HuH-7.5 (cell line): ENCODE data around the gene VPREB3.

ENCODE experiments used
- DNase-seq: peaks from one replicate; pipeline ENCODE4 v3.0.0; 2011; ENCODE audit warnings: low spot score

Gene VPREB3

DNA sequence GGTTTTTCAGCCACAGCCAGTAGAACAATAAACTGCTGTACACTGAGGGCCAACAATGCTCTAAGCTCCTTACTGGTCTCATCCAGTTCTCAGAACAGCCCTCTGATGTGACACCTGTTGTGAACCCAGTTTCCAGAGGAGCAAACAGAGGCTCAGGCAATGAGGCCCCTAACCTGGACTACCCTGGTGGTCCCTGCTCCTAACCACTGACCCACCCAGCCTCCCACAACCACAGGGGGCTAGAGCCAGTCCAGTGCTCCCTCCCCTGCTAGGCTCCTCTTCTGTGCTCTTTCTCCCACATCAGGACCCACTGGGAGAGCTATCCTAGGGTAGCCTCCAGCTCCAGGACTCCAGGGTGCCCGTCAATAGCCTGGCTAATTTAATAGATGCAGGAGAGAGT is 28.5 kb upstream of the VPREB3 start:
- no peak for DNase-seq

DNA sequence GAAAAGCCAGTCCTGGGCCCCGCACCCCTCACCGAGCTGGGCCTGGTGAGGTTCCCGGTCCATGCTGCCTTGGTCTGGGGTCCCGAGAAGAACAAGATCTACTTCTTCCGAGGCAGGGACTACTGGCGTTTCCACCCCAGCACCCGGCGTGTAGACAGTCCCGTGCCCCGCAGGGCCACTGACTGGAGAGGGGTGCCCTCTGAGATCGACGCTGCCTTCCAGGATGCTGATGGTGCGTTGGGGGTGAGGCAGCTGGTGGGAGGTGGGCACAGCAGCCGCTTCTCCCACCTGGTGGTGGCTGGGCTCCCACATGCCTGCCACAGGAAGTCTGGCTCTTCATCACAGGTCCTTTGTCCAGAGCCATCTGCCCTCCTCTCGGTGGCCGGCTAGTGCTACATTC is 28.0 kb upstream of the VPREB3 start:
- DNase-seq = no peak

DNA sequence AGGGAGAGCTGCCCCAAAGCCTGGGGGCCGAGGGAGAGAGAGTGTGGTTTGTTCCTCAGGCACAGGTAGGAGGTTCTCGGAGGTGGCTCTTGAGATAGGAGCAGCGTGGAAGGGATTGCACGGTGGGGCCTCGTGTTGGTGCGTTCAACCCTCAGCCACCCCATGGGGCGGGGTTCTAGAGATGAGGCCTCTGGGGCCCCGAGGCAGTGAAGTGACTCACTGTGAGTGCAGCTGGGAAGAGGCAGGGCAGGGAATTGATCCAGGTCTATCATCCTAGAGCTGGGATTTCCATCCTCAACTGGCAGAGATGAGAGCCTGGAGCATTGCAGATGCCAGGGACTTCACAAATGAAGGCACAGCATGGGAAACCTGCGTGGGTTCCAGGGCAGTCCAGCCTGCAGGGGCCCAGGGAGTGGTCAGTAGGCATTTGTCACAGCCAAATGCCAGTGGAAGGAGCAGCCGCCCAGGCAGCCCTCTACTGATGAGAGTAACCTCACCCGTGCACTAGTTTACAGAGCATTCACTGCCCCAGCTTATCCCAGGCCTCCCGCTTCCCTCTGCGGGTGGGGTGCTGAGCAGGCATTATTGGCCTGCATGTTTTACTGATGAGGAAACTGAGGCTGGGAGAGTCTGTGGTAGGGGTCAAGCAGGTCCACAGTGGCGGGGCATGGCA is 27.4 kb upstream of the VPREB3 start:
- no peak for DNase-seq

DNA sequence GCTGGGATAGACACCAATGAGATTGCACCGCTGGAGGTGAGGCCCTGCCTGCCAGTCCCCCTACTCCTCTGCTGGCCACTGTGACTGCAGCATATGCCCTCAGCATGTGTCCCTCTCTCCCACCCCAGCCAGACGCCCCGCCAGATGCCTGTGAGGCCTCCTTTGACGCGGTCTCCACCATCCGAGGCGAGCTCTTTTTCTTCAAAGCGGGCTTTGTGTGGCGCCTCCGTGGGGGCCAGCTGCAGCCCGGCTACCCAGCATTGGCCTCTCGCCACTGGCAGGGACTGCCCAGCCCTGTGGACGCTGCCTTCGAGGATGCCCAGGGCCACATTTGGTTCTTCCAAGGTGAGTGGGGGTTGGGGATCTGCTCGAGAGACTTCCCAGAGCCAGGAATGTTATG is 26.8 kb upstream of the VPREB3 start:
- no peak for DNase-seq

DNA sequence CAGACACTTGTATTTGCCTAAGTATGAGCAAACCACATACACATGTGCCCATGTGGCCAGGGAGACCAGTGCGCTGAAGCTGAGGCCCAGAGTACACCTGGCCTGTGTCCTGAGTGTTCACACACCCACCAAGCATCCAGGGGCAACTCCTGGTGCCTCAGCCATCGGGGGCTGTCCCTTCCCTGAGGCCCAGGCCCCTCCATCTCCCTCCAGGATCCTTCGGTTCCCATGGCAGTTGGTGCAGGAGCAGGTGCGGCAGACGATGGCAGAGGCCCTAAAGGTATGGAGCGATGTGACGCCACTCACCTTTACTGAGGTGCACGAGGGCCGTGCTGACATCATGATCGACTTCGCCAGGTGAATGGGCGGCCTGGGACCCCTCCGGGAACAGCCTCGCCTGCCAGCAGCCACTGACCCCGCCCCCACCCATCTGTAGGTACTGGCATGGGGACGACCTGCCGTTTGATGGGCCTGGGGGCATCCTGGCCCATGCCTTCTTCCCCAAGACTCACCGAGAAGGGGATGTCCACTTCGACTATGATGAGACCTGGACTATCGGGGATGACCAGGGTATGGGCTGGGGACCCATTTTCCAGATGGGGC is 26.0 kb upstream of the VPREB3 start:
- no peak for DNase-seq

DNA sequence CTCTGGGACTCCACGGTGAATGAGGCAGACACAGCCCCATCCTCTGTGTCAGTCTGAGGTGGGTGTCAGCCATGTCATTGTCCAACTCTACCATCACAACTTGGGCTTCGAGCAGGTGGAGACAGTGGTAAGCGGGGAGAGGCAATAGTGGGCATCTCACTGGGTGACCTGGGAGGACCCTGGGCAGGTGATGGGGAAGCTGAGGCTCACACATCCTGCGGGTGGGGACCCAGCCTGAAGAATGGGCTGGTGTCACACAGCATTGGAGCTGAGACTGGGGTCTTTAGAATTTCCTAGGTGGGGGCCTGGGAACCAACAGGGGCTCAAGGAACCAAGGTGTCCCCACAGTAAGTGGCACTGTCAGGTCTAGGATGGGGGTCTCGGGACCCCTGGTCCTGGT is 25.5 kb upstream of the VPREB3 start:
- DNase-seq = no peak

DNA sequence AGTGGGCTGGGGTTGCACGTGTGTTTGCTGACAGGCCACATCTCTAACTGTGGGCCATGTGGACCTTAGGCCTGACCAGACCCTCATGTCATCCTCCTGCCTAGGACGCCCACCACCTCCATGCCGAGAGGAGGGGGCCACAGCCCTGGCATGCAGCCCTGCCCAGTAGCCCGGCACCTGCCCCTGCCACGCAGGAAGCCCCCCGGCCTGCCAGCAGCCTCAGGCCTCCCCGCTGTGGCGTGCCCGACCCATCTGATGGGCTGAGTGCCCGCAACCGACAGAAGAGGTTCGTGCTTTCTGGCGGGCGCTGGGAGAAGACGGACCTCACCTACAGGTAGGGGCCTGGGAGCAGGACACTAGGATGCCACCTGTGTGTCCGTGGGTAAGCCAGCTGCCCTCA is 24.9 kb upstream of the VPREB3 start:
- DNase-seq = no peak

DNA sequence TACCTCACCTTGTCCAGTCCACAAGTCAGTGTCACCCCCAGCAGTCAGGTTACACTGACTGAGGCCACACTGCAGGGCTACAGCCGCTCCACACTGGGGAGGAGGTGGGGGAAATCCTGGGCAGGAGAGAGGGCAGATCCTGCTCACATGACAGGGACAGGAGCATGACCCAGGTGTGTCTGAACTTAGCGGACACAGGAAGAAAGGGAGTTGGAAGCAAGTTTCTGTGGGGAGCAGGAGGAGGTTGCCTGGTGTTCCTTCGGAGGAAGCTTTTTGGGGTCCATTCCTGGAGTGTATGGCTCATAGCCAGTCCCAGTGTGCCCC is 24.3 kb upstream of the VPREB3 start:
- no peak for DNase-seq

DNA sequence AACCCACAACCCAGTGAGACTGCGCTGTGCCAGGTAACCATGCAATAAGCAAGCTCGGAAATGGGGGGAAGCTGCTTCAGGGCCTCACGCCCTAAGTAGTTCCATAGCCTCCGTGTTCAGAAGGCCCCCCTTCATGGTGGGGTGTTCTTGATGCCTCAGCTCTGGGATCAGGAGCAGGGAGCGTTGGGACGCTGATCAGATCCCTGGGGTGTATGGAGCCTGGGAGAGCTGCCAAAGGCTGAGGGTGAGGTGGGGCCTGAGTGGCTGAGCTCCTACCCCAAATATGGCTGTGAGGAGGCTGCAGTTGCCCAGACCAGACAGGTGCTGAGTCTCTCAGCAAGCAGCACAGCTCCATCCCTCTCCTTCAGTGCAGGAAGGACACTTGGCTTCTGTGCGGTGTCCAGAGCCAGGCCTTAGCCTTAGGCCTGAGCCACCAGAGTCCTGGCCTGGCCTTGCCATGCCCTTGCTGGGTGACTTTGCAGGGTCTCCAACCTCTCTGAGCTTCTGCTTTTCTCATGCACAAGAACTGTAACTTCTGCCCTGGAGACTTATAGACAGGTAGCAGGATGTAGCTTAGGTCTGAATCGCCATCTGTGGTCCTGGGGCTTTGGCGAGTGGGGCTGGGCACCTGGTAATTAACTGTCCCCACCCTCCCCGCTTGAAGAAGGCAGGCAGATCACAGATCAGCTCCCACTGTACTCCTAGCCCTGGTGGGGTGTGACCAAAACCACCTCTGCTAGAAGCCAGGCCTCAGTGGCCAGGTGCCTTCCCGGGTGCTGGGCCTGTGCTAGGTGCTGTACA is 23.8 kb upstream of the VPREB3 start:
- no peak for DNase-seq

DNA sequence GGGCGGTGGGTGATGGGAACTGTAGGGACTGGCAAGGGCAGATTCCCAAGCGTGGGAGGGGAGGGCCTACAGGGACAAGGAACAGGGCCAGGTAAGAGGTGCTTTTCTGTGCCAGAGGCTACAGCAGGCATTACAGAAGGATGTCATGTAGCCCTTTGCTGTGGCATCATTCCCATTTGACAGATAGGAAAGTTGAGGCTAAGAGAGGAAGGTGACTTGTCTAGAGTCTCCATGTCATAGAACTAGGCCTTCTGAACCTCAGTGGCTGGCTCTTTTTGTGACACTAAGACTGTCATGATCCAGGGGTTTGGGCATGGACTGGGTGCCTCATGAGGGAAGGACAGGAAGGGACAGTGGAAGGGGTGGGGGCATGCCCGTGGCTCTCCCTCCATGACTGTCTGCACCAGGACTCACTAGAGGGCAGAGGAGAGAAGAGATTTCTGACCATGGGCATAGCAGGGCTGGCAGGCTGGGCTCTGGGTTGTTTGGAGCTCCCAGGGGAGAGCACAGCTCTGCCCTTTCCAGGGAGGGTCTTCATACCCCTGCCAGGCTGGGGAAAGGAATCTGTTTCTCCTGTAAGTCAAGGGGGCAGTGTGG is 21.7 kb upstream of the VPREB3 start:
- no peak for DNase-seq

DNA sequence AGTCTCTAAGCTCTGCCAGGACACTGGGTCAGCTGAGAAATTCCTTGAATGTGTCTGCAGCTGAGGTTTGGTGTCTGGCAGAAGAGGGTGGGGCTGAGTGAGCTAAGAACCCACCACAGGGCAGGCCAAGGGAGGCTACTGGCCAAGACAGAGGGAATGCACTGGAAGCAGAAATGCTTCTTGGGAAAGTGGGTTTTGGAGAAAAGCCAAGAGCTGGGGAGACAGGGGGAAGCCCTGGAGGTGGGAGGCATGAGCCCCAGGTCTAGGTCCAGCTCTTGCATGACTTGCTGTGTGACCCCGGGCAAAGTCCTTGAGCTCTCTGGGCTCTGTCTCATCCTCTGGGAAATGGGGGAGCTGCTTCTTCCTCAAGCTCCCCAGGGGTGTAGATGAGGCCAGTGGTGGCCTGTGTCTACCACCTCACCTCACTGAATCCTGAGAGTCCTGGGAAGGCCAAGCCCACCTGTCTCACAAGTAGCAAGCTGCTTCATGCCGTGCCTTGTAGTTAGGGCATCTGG is 20.8 kb upstream of the VPREB3 start:
- no peak for DNase-seq

DNA sequence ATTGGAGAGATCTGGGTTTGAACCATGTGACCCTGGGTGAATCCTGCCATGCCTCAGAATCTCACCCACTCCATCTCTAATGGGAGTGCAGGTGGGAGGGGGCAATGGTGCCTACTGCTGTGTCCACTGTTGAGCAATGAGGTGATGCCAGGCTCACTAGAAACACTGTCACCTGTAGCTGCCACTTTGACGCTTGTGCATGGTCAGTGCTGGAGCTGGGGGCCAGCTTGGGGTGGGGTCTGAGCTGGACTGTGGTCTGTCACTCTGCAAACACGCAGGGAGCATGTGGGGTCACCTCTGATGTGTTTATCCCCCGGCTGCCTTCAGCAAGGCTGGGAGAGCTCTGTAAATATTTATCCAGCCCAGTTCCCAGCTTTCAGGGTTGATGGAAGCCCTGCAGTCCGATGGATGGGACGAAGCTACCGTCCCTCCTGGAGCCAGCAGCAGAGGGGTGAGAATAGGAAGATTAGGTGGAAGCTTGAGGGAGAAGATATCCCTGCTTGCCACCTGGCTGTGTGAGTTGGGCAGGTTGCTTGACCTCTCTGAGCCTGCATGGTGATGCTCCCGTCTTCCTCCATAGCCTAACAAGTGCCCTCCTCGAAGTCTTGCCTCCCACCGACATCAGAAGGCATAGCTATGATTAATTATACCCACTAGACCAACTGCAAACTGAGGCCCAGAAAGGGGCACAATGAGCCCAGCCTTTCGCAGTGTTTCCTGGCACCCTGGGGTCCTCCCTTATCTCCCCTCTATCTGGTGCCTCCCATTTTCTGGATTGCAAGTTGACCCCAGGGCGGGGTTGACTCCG is 20.1 kb upstream of the VPREB3 start:
- DNase-seq = peak; percentile 60

DNA sequence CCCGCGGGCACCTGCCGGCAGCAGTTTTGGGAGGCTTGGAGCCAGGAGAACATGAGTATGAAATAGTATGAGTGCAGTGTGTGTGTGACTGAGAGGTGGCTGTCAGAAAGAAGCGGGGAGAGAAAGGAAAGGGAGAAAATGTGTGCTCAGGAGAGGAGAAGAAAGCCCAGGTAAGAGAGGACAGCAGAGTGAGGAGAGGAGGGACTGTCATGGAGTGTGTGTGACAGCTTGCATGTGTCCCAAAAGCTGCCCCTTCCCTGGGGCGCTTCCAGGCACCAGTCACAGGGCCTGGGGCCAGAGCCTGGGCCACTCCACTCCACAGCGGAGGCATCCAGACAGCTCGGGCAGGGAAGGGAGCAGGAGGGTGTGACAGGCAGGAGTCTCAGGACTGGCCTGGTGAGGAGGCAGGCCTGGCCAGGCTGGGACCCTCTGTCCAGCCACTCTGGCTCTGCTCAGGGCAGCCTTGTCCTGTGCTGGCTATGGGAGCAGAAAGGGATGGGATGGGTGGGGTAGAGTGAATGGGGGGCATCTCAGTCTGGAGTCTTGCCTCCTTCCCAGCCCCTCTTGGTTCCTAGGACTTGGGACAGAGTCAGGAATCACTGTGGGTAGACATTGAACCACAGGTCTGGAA is 19.4 kb upstream of the VPREB3 start:
- DNase-seq = no peak

DNA sequence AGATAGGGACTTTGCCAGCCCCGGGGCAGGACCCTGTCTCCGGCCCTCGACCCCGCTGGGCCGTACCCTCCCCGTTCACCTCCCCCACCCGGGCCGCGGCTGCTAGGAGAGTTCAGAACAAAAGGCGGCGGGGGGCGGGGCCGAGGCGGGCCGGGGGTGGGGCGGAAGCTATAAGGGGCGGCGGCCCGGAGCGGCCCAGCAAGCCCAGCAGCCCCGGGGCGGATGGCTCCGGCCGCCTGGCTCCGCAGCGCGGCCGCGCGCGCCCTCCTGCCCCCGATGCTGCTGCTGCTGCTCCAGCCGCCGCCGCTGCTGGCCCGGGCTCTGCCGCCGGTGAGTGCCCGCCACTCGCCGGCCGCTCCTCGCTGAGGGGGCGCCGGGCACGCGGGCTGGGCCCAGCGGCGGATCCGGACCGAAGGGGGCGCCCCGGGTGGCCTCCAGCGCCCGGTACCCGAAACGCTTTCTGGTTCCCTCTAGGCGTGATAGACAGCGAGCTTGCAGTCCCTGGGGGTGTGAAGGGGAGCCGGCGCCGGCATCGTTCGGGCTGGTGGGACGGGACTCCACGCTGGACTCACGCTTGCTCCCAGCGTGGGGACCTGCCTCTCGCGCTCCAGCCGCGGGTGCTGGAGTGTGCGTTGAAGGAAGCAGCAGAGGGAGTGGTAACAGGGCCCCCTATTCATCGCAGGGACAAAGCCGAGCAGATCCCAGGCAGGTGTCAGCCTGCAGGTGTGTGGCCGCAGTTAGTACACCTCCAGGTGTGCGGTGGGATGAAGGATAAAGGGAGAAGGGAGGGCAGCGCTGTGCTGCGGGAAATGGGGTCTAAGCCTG is 18.6 kb upstream of the VPREB3 start, which contains the start of gene MMP11:
Gene MMP11, plus strand, starts transcription at position 201 of the 825 bp plus-strand sequence. Its CDS starts 22 bp downstream, at position 223.
- DNase-seq = peak; percentile 79

DNA sequence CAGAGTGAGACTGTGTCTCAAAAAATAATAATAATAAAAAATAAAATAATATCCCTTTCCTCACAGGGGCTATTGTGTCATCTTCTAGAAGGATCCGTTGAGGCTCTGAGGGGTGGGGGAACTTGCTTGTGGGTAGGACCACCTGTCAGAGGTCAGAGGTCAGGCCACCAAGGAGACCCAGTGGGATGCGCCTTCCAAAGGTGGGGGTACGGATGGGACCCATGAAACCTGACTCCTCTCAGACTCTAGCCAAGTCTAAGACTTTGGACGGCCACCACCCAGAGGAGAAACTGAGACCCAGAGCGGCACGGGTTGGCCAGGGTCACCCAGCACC is 18.1 kb upstream of the VPREB3 start:
- DNase-seq = no peak

DNA sequence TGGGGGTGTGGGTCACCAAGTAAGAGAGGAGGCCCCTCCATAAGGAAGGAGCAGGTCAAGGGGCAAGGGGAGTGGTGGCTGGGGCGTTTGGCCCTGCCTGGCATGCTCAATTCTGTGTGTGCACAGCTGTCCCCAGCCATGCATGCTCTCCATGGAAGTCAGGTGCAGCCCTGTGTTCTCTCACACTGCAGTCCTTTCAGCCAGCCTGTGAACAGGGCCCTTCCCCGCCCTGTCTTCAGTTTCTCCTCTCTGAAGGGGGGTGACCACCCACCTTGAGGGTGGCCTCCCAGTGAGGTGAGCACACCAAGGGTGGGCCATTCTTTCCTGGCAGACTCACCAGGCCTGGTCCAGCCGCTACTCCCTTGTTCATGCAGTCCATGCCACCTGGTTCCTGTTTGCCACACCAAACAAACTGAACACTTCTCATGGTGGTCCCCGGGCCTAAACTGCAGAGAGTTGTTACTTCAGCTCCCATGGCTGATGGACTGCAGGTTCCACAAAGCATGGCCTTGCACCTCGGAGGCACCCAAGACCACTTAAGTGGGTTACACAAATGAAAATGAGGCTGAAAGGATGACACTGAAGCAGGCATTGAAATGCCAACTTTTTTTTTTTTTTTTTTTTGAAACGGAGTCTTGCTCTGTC is 15.2 kb upstream of the VPREB3 start:
- DNase-seq = no peak

DNA sequence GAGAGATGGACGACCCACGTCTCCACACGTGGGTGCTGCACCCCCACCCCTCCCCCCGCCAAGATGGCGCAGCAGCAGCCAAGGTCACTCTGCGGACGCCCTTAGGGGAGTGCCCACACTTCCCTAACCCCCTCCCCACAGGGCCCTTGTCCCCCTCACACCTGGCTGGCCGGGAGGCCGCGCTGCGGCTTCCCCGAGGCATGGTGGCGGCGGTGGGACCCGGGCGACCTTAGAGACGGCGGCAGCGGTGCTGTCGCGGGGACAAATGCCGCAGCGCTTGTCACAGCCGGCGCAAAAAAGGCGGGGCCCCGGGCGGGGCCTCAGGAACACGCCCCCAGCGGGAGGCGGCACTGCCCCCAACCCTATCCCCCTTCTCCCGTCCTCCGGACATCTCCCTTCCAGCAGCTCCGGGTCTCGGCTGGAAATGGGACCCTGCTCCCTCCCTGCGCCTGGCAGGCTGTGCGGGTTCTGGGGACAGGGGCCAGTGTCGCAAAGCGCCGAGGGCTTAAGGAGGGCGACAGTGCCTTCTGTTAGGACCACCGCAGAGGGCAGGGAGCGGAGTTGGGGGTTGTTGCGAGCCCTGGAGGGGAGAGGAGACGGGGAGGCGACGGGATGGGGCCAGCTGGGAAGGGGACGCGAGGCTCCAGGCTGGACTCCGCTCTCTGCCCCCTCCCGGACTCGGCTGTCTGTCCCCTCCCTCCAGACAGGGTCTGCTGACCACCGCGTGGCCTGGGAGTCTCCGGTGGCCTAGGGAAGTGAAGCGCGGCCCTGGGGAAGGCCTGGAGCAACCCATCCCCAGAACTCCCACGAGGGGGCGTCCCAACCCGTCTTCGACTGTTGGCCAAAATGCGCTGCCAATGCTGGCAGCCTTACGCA is 13.7 kb upstream of the VPREB3 start, which contains the start of gene CHCHD10:
Gene CHCHD10, minus strand, starts transcription at position 300 of the 876 bp plus-strand sequence. Its CDS starts 98 bp downstream, at position 202.
- peak; percentile 92 for DNase-seq

DNA sequence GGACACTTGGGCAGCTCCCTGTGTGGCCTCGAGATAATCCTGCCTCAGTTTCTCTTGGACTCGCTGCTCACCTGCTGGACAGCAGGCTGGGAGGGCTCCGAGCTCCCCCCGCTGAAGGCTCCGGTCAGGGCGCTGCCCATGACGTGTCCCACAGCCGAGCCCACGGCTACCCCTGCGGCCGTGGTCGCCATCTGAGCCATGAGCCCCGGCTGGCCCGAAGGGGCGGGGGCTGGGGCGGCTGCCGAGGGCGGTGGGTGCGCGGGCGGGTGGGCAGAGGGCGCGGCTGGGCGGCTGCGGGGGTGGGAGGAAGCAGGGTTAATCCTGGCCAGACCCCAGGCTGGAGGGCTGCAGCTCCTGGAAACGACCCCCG is 13.1 kb upstream of the VPREB3 start:
- no peak for DNase-seq
